Stimulated activated CD8-positive, alpha-beta memory T cell treated with anti-CD3 and anti-CD28 coated beads, Interleukin-7, amount 100 ng/mL, for 24 hours (primary cell): Measurements from ENCODE around the gene AFF2.
"Not testable (repeated sequence)": the region's sequence is repeated elsewhere in the genome, so short reads cannot be mapped to it uniquely, and the experiment has no call there.

Source experiments
- DNase-seq: peaks from one replicate; pipeline ENCODE4 v3.0.0-alpha.2; 2020; ENCODE audit warnings: low read depth

The AFF2 gene

GRCh38 chrX:148865277-148866210 lies 365.1 kb downstream of the AFF2 start:
- DNase-seq, result no peak

- DNase-seq, result no peak
Observed at GRCh38 chrX:148867596-148867995, 367.2 kb downstream of the AFF2 start.

GRCh38 chrX:148871422-148872160 lies 371.2 kb downstream of the AFF2 start:
- DNase-seq, result no peak

DNA sequence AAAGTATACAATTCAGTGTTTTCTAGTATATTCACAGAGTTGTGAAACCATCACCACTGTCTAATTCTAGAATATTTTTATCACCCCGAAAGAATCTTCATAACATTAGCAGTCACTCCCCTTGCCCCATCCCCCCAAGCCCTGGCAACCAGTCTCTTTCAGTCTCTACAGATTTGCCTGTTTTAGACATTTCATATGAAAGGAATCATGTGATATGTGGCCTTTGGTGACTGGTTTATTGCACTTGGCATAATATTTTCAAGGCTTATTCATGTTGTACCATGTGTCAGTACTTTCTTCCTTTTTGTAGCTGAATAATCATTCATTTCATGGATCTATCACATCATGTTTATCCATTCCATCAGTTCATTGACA lies 371.7 kb downstream of the AFF2 start:
- DNase-seq, result no peak

- no peak for DNase-seq
Observed at GRCh38 chrX:148872881-148873280, 372.5 kb downstream of the AFF2 start.

DNA sequence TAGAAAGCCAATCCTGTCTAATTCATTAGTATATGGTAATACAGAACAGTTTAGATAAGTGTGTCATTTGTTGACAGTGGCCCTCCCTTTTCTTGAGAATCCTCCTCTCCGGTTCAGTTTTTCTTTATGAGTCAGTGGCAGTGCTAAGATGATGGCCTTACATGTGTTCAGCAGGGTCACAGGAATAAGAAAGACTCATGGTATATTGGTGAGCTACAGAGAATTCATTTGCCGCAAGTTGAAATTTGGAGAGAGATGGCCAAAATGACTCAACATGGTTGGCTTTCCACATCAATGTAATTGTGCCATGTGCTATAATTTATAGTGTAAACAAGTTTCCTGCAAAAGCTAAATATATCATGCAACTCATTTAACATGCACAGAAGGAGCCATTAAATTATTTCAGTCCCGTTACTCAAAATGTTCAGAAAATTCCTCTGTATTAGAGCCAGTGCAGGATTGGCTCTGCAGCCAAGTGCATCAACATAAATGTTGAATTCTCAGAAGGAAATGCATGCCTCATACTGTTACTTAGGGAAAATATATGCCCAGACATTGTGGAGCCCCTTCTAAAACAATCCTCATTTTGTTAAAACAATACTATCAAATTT lies 374.3 kb downstream of the AFF2 start:
- DNase-seq, result no peak

GRCh38 chrX:148878371-148878770 lies 378.0 kb downstream of the AFF2 start:
- DNase-seq, result no peak

- DNase-seq, result no peak
Observed at GRCh38 chrX:148885203-148885602, 384.8 kb downstream of the AFF2 start.

DNA sequence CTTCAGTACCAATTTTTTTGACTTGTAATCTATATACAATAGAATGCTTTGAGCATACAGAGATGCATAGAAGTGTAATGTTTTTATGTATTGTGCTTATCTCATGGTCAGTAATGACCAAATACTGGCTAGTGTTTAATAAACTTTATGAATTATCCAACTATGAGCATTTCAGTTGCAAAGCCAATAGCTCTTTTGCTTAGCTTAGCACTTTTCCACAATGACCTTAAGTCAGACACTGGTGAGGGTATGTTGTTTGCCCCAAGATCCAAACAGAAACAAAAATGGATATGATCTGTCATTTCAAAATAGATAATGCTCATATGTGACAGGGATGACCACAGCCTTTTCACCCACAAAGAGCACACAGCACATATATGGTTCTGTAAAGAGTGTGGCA lies 393.0 kb downstream of the AFF2 start:
- DNase-seq, result no peak

DNA sequence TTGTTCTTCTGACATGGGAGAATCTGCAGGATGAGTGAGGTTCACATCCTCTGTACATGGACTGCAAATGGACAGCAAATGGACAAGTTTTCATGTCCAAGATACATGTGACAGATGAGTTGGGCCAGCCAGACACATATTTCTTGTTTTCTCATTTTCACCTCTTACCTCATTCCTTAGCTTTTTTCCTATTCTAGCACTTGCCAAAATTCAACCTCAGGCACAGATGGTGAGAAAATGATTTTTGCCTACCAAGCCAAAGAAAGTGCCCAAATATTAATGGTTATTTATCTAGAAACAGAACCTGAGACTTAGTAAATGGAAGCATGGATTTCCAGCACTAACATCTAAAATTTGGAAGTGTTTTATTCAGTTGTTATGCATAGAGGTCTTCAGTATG lies 402.2 kb downstream of the AFF2 start:
- no peak for DNase-seq

- no peak for DNase-seq
Observed at GRCh38 chrX:148903176-148903575, 402.8 kb downstream of the AFF2 start.

- DNase-seq, result no peak
Observed at GRCh38 chrX:148904421-148905111, 404.1 kb downstream of the AFF2 start.

- DNase-seq, result no peak
Observed at GRCh38 chrX:148905400-148905799, 405.0 kb downstream of the AFF2 start.

DNA sequence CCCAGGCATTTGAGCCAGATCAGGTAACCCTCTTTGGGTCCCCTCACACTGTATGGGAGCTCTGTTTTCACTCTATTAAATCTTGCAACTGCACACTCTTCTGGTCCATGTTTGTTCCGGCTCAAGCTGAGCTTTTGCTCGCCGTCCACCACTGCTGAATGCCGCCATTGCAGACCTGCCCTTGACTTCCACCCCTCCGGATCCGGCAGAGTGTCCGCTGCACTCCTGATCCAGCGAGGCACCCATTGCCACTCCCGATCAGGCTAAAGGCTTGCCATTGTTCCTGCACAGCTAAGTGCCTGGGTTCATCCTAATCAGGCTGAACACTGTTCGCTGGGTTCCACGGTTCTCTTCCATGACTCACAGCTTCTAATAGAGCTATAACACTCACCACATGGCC lies 406.2 kb downstream of the AFF2 start:
- not testable (repeated sequence) for DNase-seq

GRCh38 chrX:148909758-148910157 lies 409.3 kb downstream of the AFF2 start:
- DNase-seq, result no peak

GRCh38 chrX:148913971-148914370 lies 413.6 kb downstream of the AFF2 start:
- no peak for DNase-seq

- no peak for DNase-seq
Observed at GRCh38 chrX:148914783-148915182, 414.4 kb downstream of the AFF2 start.

DNA sequence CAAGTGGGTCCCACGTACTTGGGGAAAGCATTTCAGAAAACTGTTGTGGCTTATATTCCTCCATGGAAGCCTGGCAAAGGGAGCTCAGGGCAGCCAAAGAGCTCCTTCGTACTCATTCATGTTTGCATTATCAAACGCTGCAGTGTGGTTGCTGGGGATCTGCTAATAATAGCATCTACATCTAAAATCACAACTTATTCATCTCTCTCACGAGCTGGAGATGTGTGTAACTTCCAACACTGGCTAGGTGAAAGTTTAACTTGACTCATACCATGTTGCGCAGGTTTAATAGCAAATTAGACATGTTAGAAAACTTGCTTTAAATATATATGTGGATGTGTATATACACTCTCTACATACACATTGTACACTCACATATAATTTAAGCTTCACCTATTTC lies 415.1 kb downstream of the AFF2 start:
- DNase-seq, result no peak

DNA sequence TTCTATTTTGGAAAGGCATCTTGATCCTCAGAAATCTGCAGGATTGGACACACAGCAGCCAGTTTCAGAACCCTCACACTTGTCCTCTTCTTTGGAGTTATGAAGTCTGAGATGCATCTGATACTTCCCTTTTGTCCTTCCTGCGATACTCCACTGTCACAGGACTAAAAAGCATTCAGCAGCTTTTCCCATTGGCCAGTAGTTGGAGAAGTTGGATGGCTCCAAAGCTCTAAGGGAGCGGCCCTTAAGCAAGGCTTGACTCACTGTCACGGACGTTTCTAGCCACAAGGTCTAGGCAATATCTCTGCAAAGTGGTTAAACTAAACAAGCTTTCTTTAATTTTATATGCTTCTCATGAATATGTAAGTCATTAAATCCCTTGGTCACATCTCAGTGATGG lies 417.0 kb downstream of the AFF2 start:
- no peak for DNase-seq

DNA sequence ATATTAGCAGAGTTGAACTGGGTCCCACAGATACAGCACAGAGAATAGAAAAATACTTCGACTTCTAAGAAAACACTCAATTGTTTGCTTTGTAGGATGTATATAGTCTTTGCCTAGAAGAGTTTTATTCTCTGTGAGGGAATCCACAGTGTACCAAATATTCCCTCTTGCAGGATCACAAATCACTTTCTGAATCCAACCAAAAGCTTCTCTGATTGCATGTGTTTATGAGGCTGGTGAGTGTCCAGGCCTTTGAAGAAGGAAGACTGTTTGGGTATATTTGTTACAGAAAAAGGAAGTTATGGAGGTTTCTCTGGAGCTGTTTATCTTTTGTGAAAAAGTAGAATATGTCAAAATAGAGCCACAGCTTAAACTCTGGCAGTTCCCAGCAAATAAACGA lies 423.2 kb downstream of the AFF2 start:
- no peak for DNase-seq

- DNase-seq, result no peak
Observed at GRCh38 chrX:148926371-148926770, 426.0 kb downstream of the AFF2 start.

DNA sequence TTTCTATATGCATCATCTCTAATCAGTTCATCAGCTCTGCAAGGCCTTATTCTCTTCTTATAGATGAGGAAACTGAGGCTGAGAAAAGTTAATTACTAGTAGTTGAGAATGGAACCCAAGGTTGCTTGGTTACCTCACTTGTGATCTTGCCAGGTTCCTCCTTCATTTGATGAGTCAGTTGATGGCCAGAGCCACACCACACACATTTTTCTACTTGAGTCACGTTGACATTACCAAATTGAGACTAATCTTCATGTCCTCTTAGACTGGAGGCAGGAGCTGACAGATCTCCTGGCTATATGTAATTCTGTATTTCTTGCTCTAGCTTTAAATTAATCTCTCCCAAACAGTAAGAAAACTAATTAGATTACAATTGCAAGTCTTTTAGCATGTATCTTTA lies 428.4 kb downstream of the AFF2 start:
- no peak for DNase-seq
